Subcutaneous preadipocyte (primary cell): ENCODE results near the gene TMEM163. TPM values are rescaled to one million over a fixed set of nuclear protein-coding genes. Genes with fewer than 3 reads are reported as not detected.

Experiments
- total RNA-seq: library from RNA; depleted of rRNA; stranded (reverse); fragments of >200 nt; gene quantifications from 2 replicates; pipeline ENCODE4 v1.2.3, GENCODE V29; 2012

Gene TMEM163
- not detected in 2 replicates for total RNA-seq

DNA sequence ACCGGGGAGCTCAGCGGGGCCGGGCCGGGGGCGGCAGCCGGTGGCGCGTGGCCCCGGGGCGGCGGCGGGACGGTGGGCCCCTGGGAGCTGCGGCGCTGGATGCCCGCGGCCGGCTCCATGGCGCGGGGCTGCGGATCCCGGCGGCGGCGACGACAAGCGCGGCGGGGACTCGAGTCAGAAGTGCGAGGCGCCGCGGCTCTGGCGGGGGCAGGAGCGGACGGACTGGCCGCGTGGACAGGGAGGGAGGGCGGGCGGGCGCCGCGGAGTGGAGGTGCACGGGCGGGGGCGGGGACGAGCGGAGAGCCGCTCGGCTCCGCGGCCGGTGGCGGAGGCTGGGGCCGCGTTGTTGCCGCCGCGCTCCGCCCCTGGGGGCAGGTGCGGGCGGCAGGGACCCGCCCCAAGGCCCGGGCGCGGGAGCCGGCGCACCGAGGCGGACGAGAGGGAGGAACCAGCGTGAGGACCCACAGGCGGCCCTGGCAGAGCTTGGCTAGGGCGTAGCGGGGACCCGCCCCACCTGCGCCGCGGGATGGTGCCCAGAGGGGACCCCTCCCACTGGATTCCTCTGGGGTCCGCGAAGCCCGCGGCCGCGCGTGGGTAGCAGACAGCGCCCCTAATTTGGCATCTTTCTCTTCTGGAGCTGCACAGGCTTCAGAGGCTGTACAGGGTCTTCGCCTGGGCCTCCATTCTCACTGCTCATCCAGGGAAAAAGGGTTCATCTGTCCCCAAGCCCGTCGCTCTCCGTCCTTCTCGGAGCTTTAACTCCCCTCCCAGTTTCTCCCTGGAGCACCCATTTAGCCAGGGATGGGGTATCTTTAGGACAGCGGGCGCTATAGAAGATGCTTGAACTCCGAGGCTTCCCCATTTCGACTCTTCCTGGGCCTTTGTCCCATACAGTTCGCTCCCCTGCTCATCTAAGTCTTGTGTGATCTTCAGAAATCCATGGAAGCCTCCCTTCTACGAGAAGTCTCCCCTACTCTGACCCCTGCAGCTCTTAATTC lies at the start of gene TMEM163:
TSS of gene TMEM163 (minus strand) at position 184 of the 998 bp plus-strand sequence.

Other genes with a start within 250 kb of the TMEM163 start
- gene ACMSD, start 119.6 kb upstream of the TMEM163 start, total RNA-seq: not detected in 2 replicates
- gene CCNT2, start 199.8 kb upstream of the TMEM163 start, total RNA-seq: 16.9 and 22.3 TPM in 2 replicates